Stimulated activated CD8-positive, alpha-beta memory T cell treated with anti-CD3 and anti-CD28 coated beads, Interleukin-12 subunit alpha, Interleukin-12 subunit beta, amount 100 ng/mL, for 1 hour (primary cell): ENCODE data around the gene TK1.
"Not testable (repeated sequence)": the region's sequence is repeated elsewhere in the genome, so short reads cannot be mapped to it uniquely, and the experiment has no call there.

Source experiments
- DNase-seq: peaks from one replicate; pipeline ENCODE4 v3.0.0-alpha.2; 2020; ENCODE audit warnings: low read depth

TK1 gene

GRCh38 chr17:78148286-78149016 lies 38.4 kb downstream of the TK1 start:
- no peak for DNase-seq

- no peak for DNase-seq
Observed at GRCh38 chr17:78147315-78147998, 39.4 kb downstream of the TK1 start.

- no peak for DNase-seq
Observed at GRCh38 chr17:78146881-78147280, 40.0 kb downstream of the TK1 start.

GRCh38 chr17:78146471-78146869 lies 40.4 kb downstream of the TK1 start:
- no peak for DNase-seq

GRCh38 chr17:78144736-78145641 lies 41.9 kb downstream of the TK1 start:
- no peak for DNase-seq

GRCh38 chr17:78144147-78144719 lies 42.6 kb downstream of the TK1 start:
- DNase-seq, result no peak

- DNase-seq, result no peak
Observed at GRCh38 chr17:78143214-78144146, 43.4 kb downstream of the TK1 start.

- no peak for DNase-seq
Observed at GRCh38 chr17:78142119-78142861, 44.6 kb downstream of the TK1 start.

GRCh38 chr17:78141437-78142118 lies 45.3 kb downstream of the TK1 start:
- no peak for DNase-seq

- DNase-seq, result peak; percentile 82
Observed at GRCh38 chr17:78140169-78141051, 46.4 kb downstream of the TK1 start.

- DNase-seq, result not testable (repeated sequence)
Observed at GRCh38 chr17:78139861-78140168, 47.0 kb downstream of the TK1 start.

GRCh38 chr17:78138204-78139060 lies 48.4 kb downstream of the TK1 start:
- no peak for DNase-seq

GRCh38 chr17:78137392-78138203 lies 49.3 kb downstream of the TK1 start:
- DNase-seq, result no peak

- no peak for DNase-seq
Observed at GRCh38 chr17:78135858-78136500, 50.9 kb downstream of the TK1 start.

GRCh38 chr17:78134899-78135385 lies 51.9 kb downstream of the TK1 start:
- no peak for DNase-seq
